ENCODE measurements around the gene PDGFB.

GRCh38 chr22:39248254-39248653 is 3.5 kb upstream of the PDGFB start:
- TF ChIP-seq CTCF (IDR thresholded peaks at IDR 0.05) (no peak), POLR2A (IDR thresholded peaks at IDR 0.05) (no peak)

All from body of pancreas (tissue), 4 donors.